OCI-LY3 (cell line): ENCODE data around the gene SVIL.
A peak's percentile ranks its signal among the peaks of the same experiment; 100 is the strongest.

Experiments
- H2AFZ ChIP-seq: fragments of 200-600, 300-600 bp; shearing (Covaris generic); 2 replicates; pipeline ENCODE4 v1.6.0; 2014; ENCODE audit warnings: antibody characterized with exemption, low read depth, low read length
- H3K27ac ChIP-seq: fragments of 200-600, 300-600 bp; sonication (generic); 2 replicates; pipeline ENCODE4 v1.5.1; 2014; ENCODE audit warnings: mild to moderate bottlenecking, low read length, moderate library complexity, mixed read lengths
- H3K27me3 ChIP-seq: fragments of 200-600, 300-600 bp; sonication (generic); 2 replicates; pipeline ENCODE4 v1.6.1; 2014; ENCODE audit warnings: low read depth, low read length, mixed read lengths
- H3K36me3 ChIP-seq: fragments of 200-600, 300-600 bp; sonication (generic); replicated peaks from 2 replicates; pipeline ENCODE3; 2014; ENCODE audit warnings: low read depth, low read length, mixed read lengths
- H3K4me1 ChIP-seq: fragments of 300-600, 200-600 bp; sonication (generic); 2 replicates; pipeline ENCODE4 v1.6.1; 2014; ENCODE audit warnings: low read length, mixed read lengths
- H3K4me2 ChIP-seq: fragments of 200-600, 300-600 bp; sonication (generic); 2 replicates; pipeline ENCODE4 v1.6.1; 2014; ENCODE audit warnings: low read length, mixed read lengths
- H3K4me3 ChIP-seq: fragments of 300-600, 200-600 bp; sonication (generic); 2 replicates; pipeline ENCODE4 v1.5.1; 2014; ENCODE audit warnings: antibody characterized with exemption, mild to moderate bottlenecking, low read length, moderate library complexity
- H3K79me2 ChIP-seq: fragments of 300-600, 200-600 bp; shearing (Covaris generic); 2 replicates; pipeline ENCODE4 v1.6.1; 2014; ENCODE audit warnings: mild to moderate bottlenecking, low read length, mixed read lengths
- H3K9ac ChIP-seq: fragments of 300-600, 200-600 bp; shearing (Covaris generic); 2 replicates; pipeline ENCODE4 v1.6.0; 2014; ENCODE audit warnings: mild to moderate bottlenecking, low read length, moderate library complexity
- H3K9me3 ChIP-seq: fragments of 200-600, 300-600 bp; shearing (Covaris generic); 2 replicates; pipeline ENCODE4 v1.6.1; 2014; ENCODE audit warnings: low read length, mixed read lengths; ENCODE audit not compliant: insufficient read depth
- H4K20me1 ChIP-seq: fragments of 200-600, 300-600 bp; sonication (generic); 2 replicates; pipeline ENCODE4 v1.6.1; 2016; ENCODE audit warnings: low read length, mixed read lengths; ENCODE audit not compliant: insufficient read depth
- EZH2phosphoT487 ChIP-seq: fragments of 200-600 bp; shearing (Covaris generic); IDR thresholded peaks from 2 replicates; pipeline ENCODE4 v1.6.1; 2018; ENCODE audit warnings: antibody characterized with exemption, mixed run types, low read depth
- TF ChIP-seq, protein P1 (sequence below): fragments of 200-600, 300-600 bp; sonication (generic); IDR thresholded peaks from 2 replicates; pipeline ENCODE4 v1.5.1; 2014; ENCODE audit warnings: antibody characterized with exemption, low read length, low read depth

SVIL gene

DNA sequence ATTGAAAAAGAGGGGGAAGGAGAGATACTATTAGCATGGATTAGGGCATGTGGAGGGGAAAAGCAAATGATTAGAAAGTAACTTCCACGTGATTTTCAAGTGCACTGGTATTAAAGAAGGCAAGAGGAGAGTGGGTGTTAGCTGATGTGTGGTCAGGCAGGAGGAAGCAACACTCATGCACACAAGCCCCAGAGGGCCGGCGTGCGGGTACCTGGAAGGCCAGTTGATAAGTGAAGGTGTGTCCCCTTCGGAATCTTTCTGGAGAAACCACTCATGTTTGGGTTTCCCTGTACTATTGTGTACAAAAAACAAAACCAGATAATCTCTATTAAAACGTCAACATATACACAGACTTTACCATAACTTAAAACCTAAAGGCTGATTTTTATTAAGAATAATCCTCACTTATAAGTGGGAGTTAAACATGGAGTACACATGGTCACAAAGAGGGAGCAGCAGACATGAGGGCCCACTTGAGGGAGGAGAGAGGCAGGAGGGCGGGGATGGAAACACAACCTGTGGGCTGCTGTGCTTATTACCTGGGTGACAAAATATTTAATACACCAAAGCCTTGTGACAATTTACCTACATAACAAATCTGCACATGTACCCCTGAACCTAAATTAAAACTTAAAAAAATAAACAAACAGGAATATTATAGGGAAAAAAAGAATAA is 98.9 kb downstream of the SVIL start:
- H3K36me3 ChIP-seq = no peaks in the 10 kb centered on the region
- H3K27ac ChIP-seq = no peak overlapping the region
- no peaks in the 10 kb centered on the region for H3K4me1 ChIP-seq
- no peaks in the 10 kb centered on the region for H4K20me1 ChIP-seq
- H3K9ac ChIP-seq = no peak overlapping the region
- H2AFZ ChIP-seq = no peak overlapping the region
- TF ChIP-seq, protein P1, sequence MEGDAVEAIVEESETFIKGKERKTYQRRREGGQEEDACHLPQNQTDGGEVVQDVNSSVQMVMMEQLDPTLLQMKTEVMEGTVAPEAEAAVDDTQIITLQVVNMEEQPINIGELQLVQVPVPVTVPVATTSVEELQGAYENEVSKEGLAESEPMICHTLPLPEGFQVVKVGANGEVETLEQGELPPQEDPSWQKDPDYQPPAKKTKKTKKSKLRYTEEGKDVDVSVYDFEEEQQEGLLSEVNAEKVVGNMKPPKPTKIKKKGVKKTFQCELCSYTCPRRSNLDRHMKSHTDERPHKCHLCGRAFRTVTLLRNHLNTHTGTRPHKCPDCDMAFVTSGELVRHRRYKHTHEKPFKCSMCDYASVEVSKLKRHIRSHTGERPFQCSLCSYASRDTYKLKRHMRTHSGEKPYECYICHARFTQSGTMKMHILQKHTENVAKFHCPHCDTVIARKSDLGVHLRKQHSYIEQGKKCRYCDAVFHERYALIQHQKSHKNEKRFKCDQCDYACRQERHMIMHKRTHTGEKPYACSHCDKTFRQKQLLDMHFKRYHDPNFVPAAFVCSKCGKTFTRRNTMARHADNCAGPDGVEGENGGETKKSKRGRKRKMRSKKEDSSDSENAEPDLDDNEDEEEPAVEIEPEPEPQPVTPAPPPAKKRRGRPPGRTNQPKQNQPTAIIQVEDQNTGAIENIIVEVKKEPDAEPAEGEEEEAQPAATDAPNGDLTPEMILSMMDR = no peak
- TF ChIP-seq EZH2phosphoT487 = no peak
- H3K27me3 ChIP-seq = no peaks in the 10 kb centered on the region
- H3K9me3 ChIP-seq = no peaks in the 10 kb centered on the region
- no peaks in the 10 kb centered on the region for H3K79me2 ChIP-seq
- H3K4me2 ChIP-seq = no peak overlapping the region
- H3K4me3 ChIP-seq = no peak overlapping the region

DNA sequence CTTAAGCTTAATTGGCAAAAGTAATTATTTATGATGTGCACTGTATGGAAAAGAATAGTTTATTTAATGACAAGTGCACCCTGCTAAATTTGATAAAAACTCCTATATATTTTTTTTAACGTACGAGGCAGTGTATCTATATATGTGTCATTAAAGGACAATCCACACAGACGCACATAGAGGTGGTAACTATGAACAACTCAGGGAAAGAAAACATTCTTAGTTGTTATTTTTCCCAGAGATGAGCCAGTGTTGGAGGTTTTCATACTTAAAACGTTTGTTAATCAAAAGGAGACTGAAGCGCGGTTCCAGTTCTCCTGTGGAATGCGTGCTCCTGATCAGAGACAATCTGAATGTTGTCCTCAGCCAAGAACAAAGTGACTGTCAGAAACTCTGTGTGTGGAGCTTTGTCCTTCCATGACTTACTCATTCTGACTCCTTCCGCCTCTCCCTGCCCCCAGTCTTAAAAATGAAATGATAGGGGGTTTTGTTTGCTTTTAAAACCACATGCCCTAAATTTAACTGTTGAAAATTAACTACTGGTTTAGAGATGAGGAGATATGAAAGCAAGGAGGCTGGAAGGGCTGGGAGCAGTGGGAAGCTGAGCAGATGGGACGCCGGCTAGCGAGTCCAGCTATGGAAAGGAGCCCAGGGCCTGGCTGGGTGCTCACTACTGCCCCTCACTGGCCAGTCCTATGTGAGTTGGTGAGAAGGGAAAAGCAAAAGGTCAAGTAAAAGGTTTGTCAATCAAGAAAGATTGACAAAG is 99.6 kb downstream of the SVIL start:
- Histone ChIP-seq H2AFZ (no peak overlapping the region), H3K36me3 (no peaks in the 10 kb centered on the region), H3K4me1 (no peaks in the 10 kb centered on the region), H3K27me3 (no peaks in the 10 kb centered on the region), H3K79me2 (no peaks in the 10 kb centered on the region), H3K9ac (no peak overlapping the region), H3K9me3 (no peaks in the 10 kb centered on the region), H3K4me2 (no peak overlapping the region), H3K27ac (no peak overlapping the region), H4K20me1 (no peaks in the 10 kb centered on the region), H3K4me3 (no peak overlapping the region)
- no peak for TF ChIP-seq EZH2phosphoT487
- TF ChIP-seq, protein P1 = peak; percentile 33

DNA sequence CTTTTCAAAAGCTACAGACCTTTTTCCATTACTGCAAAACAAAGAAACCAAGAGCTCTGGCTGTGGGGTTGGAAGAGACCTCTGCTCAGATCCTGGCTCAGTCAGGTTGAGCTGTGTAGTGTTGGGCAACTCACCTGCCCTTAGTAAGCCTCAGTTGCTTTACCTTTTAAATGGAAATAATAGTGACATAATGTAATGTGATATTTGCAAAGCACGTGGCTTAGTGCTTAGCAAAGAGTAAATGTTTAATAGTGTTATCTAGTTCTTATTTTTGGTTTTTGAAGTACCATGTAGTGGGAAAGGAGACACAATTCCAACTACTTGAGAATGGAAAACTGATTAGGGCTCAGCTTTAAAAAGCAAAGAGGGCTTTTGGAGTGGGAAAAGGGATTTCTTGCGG is 100.2 kb downstream of the SVIL start:
- no peak for TF ChIP-seq EZH2phosphoT487
- TF ChIP-seq, protein P1 = no peak
- H2AFZ ChIP-seq = no peak overlapping the region
- no peaks in the 10 kb centered on the region for H3K27me3 ChIP-seq
- no peaks in the 10 kb centered on the region for H3K36me3 ChIP-seq
- no peaks in the 10 kb centered on the region for H3K79me2 ChIP-seq
- no peak overlapping the region for H3K4me2 ChIP-seq
- no peaks in the 10 kb centered on the region for H4K20me1 ChIP-seq
- H3K9me3 ChIP-seq = no peaks in the 10 kb centered on the region
- H3K4me3 ChIP-seq = no peak overlapping the region
- no peak overlapping the region for H3K27ac ChIP-seq
- H3K9ac ChIP-seq = no peak overlapping the region
- H3K4me1 ChIP-seq = no peaks in the 10 kb centered on the region

DNA sequence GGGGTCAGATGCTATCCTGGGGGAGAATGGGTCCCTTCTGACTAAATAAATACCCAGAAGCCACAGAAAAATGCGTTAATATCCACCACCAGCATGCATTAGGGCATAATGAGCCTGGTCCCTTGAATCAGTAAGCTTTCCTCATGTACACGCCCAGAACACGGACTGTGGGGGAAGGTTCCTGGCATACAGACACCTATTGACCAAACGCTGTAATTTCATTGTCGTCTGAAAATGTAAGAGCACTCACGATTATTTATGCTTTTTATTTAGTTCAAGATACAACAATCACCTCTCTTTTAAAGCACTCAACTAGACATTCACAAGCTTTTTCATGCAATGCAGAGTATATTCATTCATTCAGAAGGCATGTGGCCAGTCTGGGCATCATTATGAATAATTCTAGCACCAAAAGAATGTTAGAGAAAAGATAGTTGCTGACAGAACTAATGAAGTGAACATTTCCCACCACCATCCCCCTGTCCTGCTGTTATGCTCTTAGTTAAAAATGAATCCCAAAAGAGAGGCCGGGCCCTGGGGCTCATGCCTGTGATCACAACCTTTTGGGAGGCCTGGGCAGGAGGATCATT is 101.0 kb downstream of the SVIL start:
- Histone ChIP-seq H3K4me3 (no peak overlapping the region), H3K27me3 (no peaks in the 10 kb centered on the region), H3K9ac (no peak overlapping the region), H4K20me1 (no peaks in the 10 kb centered on the region), H3K4me2 (no peak overlapping the region), H3K79me2 (no peaks in the 10 kb centered on the region), H3K36me3 (no peaks in the 10 kb centered on the region), H3K9me3 (no peaks in the 10 kb centered on the region), H3K27ac (no peak overlapping the region), H3K4me1 (no peaks in the 10 kb centered on the region), H2AFZ (no peak overlapping the region)
- TF ChIP-seq, protein P1 = no peak
- TF ChIP-seq EZH2phosphoT487 = no peak
